ENCODE results near the gene KCNE4.

DNA sequence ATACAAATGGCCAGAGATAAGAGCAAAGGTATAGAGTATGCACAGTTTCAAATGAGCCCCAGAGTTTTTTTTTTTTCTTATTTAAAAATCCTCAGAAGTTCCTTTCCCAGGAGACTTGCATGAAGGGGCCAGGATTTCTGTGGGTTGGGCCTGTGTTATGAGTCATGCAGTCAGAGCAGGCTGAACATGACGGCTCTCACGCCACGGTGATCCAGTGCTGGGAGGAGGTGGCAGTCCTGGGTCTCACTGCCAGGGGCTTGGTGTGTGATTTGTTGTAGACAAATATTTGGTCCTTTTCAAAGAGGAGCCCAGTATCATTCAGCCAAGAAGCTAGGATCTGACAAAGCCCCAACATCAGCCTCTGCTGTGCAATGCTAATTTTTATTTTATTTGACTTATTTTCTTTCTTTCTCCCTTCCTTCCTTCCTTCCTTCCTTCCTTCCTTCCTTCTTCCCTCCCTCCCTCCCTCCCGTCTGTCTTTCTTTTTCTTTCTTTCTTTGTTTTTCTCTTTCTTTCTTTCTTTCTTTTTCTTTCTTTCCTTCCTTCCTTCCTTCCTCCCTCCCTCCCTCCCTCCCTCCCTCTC lies 10.4 kb upstream of the KCNE4 start:
- TF ChIP-seq CTCF (IDR thresholded peaks at IDR 0.05) (no peak), POLR2A (IDR thresholded peaks at IDR 0.05) (no peak)

Measured in right lobe of liver (tissue), 4 donors.